HG02623 (cell line): ENCODE results near the gene ZNF407.
A peak's percentile ranks its signal among the peaks of the same experiment; 100 is the strongest.

Experiments used
- ATAC-seq: cut with Tn5 transposase; IDR thresholded peaks from one replicate; pipeline ENCODE4 v1.9.1; 2021; ENCODE audit warnings: moderate library complexity; ENCODE audit not compliant: unreplicated experiment

Gene ZNF407

GRCh38 chr18:74869904-74870863, 272.5 kb downstream of the ZNF407 start:
- ATAC-seq = peak; percentile 87

GRCh38 chr18:74870950-74871349, 273.3 kb downstream of the ZNF407 start:
- ATAC-seq = no peak

GRCh38 chr18:74873629-74874028, 276.0 kb downstream of the ZNF407 start:
- no peak for ATAC-seq

GRCh38 chr18:74874351-74874750, 276.7 kb downstream of the ZNF407 start:
- ATAC-seq = no peak

GRCh38 chr18:74876630-74877243, 279.1 kb downstream of the ZNF407 start:
- no peak for ATAC-seq

- ATAC-seq = no peak
Observed at GRCh38 chr18:74878267-74878666, 280.6 kb downstream of the ZNF407 start.

- ATAC-seq = no peak
Observed at GRCh38 chr18:74880706-74881278, 283.1 kb downstream of the ZNF407 start.

- ATAC-seq = no peak
Observed at GRCh38 chr18:74892066-74892627, 294.5 kb downstream of the ZNF407 start.

GRCh38 chr18:74895686-74896085, 298.0 kb downstream of the ZNF407 start:
- no peak for ATAC-seq

GRCh38 chr18:74896390-74896991, 298.8 kb downstream of the ZNF407 start:
- ATAC-seq = peak; percentile 67

- no peak for ATAC-seq
Observed at GRCh38 chr18:74897971-74898657, 300.4 kb downstream of the ZNF407 start.

- ATAC-seq = no peak
Observed at GRCh38 chr18:74898965-74899364, 301.3 kb downstream of the ZNF407 start.

- no peak for ATAC-seq
Observed at GRCh38 chr18:74899554-74899953, 301.9 kb downstream of the ZNF407 start.

- no peak for ATAC-seq
Observed at GRCh38 chr18:74901362-74902146, 303.9 kb downstream of the ZNF407 start.

- no peak for ATAC-seq
Observed at GRCh38 chr18:74902147-74902455, 304.4 kb downstream of the ZNF407 start.

GRCh38 chr18:74905247-74905646, 307.6 kb downstream of the ZNF407 start:
- ATAC-seq = no peak

GRCh38 chr18:74906184-74906583, 308.5 kb downstream of the ZNF407 start:
- no peak for ATAC-seq

- no peak for ATAC-seq
Observed at GRCh38 chr18:74914052-74914591, 316.5 kb downstream of the ZNF407 start.

GRCh38 chr18:74914648-74915047, 317.0 kb downstream of the ZNF407 start:
- no peak for ATAC-seq
